ENCODE data around the gene RAC3. TPM values are rescaled to one million over a fixed set of nuclear protein-coding genes. Genes with fewer than 3 reads are reported as not detected.

The RAC3 gene
- 26.8 TPM for polyA plus RNA-seq (2013, experiment 1 of 2; ENCODE audit: insufficient read length)
- polyA plus RNA-seq (2013, experiment 2 of 2; ENCODE audit: insufficient read length): 21.3 TPM

GRCh38 chr17:82031303-82031884, at the start of gene RAC3:
TSS of gene RAC3 (plus strand) at chr17:82031678. CDS start at chr17:82031762, 84 bp downstream.
- peak; percentile 16 for DNase-seq

GRCh38 chr17:81983011-81983638, 48.4 kb upstream of the RAC3 start:
- DNase-seq: no peak

GRCh38 chr17:81983639-81984373, 47.7 kb upstream of the RAC3 start:
- DNase-seq: no peak

- DNase-seq: no peak
Measured at GRCh38 chr17:81984773-81985410, 46.6 kb upstream of the RAC3 start.

- no peak for DNase-seq
Measured at GRCh38 chr17:81986606-81987005, 44.9 kb upstream of the RAC3 start.

GRCh38 chr17:81987161-81987770, 44.2 kb upstream of the RAC3 start:
- no peak for DNase-seq

GRCh38 chr17:81990836-81991683, 40.4 kb upstream of the RAC3 start:
- DNase-seq: no peak

- peak; percentile 59 for DNase-seq
Measured at GRCh38 chr17:81991684-81992305, 39.7 kb upstream of the RAC3 start.

- no peak for DNase-seq
Measured at GRCh38 chr17:81992306-81993102, 39.0 kb upstream of the RAC3 start.

GRCh38 chr17:81993729-81994592, 37.5 kb upstream of the RAC3 start:
- no peak for DNase-seq

- no peak for DNase-seq
Measured at GRCh38 chr17:81994593-81995462, 36.6 kb upstream of the RAC3 start.

- DNase-seq: no peak
Measured at GRCh38 chr17:81995463-81996231, 35.8 kb upstream of the RAC3 start.

- DNase-seq: no peak
Measured at GRCh38 chr17:81996232-81996756, 35.2 kb upstream of the RAC3 start.

GRCh38 chr17:81996757-81997441, 34.6 kb upstream of the RAC3 start:
- DNase-seq: no peak

- no peak for DNase-seq
Measured at GRCh38 chr17:81998212-81998611, 33.3 kb upstream of the RAC3 start.

- DNase-seq: no peak
Measured at GRCh38 chr17:81998691-81999438, 32.6 kb upstream of the RAC3 start.

All from fibroblast of skin of back (primary cell).